Stimulated activated CD8-positive, alpha-beta memory T cell treated with anti-CD3 and anti-CD28 coated beads, Interleukin-2, amount 100 ng/mL, for 48 hours (primary cell): ENCODE results near the gene UBE2D4.
"Not testable (repeated sequence)": the region's sequence is repeated elsewhere in the genome, so short reads cannot be mapped to it uniquely, and the experiment has no call there.

Experiments used
- DNase-seq, 2 donors: peaks; one replicate each; pipeline ENCODE4 v3.0.0-alpha.2; 2020; ENCODE audit warnings: low read depth in 2 of 2

The UBE2D4 gene

DNA sequence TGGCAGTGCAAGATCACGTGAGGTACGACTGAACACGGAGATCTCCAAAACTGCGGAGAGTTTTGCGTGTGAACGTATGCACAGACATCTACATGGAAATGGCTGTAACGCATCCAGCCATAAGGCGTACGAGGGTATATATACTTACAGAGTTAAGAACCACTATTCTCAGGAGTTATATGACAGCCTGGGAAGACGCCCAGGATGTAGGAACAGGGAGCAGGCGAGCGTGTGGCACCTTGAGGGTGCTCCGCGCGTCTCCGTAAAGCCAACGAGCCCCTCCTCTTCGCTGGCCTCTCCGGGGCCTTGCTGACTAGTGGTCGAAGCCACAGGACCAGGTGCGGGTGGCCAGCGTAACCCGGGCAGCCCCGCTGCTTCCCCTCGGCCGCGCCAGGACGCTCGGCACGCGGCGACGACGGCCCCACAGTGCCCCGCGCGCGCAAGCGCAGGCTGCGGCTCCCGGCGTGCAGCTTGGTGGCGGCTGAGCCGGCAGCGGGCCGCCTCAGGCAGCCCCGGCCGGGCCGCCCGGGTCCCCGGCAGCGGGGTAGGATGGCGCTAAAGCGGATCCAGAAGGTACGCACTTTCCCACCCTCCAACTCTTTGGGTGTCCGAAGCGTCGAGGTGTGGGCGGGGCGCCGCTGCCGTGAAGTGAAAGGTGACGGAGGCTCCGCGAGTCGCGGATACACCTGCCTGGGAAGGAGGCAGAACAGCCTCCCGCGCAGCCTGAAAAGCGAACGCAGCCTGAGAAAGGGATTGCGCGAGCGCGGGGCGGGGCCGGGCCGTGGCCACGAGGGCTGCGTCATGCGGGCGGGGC, at the start of gene UBE2D4:
UBE2D4 (plus strand) TSS at position 453 of the 814 bp plus-strand sequence; CDS start at position 550, 97 bp downstream.
- peak; percentile 75 to 86 for DNase-seq

- no peak for DNase-seq
These were observed 49.1 kb upstream of the UBE2D4 start for GRCh38 chr7:43876976-43877745.

DNA sequence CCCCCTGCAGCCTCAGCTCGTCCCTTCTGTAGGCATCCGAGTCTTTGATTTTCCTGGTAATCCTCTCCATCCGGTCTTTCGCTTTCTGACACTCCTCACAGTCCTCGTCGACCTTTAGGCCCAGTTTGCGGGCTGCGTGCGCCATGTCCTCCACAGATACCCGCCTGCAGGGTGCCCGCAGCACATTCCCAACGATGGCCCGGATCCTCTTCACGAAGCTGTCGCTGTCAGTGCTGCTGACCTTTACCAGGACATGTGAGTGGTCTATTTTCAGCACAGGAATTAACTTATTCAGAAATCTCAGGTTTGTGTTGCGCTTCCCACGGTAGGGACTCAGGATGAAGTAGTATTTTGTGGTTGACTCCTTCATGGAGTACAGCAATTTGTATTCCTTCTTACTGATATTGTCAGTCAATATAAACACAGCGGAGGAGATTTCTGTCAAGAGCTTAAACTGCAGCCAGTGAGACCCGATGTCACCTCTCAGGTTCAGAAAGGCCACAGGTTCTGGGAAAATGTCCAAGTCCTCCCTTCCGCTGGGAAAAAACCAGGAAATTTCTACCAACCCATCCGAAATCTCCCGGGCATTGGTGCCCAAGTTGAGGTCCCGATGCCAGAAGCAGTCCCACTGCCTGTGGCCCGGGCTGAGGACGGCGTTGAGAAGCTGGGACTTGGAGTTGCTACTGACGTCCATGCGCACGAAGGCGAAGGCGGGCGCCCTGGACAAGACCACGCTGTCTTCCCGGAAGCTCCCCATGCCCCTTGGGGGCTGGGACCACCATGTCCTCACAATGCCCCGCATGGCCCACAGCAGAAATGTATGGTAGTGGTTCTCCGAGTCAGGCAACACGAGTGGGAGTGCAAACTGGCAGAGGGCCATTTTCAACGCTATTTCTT, 48.0 kb upstream of the UBE2D4 start:
- DNase-seq, result no peak

DNA sequence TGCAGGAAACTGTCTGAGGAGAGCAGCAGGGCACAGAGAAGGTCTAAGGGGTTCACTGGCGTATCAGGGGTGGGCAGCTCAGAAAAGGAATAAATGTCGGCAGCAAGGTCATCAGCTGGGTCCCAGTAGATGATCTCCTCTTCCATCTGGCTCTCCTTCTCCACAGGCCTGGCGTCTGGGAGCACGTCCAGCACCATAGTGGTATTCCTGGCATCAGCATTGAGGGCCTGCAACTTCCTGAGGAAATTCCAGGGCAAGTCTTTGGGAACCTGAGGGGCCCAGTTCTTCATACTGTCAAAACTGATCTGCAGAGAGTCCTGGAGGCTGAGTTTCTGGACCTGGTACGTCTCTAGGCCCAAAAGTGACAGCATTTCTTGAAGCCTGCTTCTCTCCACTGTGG, 47.4 kb upstream of the UBE2D4 start:
- DNase-seq, result no peak

DNA sequence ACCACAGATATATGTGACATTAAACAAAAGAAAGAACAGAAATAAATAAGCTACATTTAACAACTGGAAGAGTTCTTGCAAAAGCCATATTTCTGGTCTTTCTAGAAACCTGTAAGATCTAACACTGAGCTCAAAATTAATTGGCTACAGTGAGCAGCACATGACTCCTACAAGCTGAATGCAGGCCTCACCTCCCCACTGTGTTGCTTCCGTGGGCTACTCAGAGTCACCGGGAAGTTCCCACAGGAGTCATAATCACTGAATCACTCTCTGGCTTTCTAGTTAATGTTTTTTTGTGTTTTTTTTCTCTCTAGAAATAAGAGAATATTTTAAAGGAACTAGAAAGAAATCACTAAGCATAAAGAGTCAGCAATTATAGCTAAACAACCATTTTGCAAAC, 46.8 kb upstream of the UBE2D4 start:
- DNase-seq, result no peak

DNA sequence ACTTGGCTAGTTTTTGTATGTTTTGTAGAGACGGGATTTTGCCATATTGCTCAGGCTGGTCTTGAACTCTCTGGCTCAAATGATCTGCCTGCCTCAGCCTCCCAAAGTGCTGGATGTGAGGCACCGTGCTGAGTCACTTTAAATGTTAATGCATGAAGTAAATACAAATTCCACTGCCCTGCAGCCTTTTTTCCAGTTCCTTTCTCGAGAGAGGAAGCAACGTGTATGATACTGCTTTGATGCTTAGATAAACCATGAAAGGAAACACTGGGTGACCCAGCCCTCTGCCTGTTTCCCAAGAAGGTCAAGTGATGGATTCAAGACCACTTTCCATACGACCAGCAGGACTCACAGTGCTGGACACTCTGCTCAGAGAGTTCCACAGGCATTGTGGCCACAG, 45.6 kb upstream of the UBE2D4 start:
- DNase-seq, result no peak

GRCh38 chr7:43884209-43884608, 42.0 kb upstream of the UBE2D4 start:
- no peak for DNase-seq

DNA sequence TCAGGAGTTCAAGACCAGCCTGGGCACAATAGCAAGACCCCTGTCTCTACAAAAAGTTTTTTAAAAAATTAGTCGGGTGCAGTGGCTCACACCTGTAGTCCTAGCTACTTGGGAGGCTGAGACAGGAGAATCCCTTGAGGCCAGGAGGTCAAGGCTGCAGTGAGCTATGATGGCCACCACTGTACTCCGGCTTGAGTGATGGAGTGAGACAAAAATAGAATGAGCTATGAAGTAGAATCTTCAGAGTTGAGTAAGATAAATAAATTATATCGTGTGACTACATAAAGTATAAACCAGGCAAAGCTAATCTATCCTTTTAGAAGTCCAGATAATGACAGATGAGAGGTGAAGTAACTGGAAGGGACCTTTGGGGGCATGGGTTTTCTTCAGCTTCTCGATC, 41.6 kb upstream of the UBE2D4 start:
- no peak for DNase-seq

- DNase-seq, result no peak
These were observed 37.0 kb upstream of the UBE2D4 start for GRCh38 chr7:43888993-43889945.

DNA sequence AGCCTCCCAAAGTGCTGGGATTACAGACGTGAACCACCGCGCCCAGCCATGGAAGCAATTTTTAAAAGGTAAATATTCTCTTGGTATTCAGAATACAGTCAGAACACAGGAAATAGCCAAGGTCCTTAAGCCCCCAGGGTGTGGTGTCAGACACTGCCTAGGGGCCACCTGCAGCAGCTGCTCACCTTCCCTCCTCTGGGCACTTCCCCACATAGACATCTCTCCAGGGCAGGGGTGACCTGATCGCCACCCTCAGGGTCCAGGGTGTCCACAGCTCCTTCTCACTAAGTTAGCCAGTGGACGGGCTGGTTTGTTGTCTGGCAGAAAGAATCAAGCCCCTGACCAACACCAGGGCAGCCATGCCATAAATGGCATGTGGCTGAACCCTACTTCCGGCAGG, 35.8 kb upstream of the UBE2D4 start:
- no peak for DNase-seq

GRCh38 chr7:43891069-43891955, 34.9 kb upstream of the UBE2D4 start:
- DNase-seq, result no peak

DNA sequence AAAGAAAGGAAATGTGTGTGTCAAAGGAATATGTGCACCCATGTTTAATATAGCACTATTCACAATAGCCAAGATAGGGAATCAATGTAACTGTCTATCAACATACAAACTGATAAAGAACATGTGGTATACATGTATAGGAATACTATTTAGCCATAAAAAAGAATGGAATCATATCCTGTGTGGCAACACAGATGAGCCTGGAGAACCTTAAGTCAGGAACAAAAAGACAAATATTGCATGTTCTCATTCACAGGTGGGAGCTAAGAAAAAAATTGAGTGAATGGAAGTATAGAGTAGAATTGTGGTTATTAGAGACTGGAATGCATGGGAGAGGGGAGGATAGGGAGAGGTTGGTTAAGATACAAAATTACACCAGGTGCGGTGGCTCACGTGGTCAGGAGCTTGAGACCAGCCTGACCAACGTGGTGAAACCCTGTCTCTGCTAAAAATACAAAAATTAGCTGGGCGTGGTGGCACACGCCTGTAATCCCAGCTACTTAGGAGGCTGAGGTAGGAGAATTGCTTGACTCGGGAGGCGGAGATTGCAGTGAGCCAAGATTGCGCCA, 30.3 kb upstream of the UBE2D4 start:
- no peak for DNase-seq

DNA sequence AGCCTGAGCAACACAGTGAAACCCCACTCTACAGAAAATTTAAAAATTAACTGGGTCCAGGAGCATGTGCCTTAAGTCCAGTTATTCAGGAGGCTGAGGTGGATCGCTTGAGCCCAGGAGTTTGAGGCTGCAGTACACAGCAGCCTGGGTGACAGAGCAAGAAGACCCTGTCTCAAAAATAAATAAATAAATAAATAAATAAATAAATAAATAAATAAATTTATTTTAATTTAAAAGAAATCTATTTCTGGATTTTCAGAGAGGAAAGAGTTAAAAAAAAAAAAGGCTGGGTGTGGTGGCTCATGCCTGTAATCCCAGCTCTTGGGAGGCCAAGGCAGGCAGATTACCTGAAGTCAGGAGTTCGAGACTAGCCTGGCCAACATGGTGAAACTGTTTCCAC, 27.7 kb upstream of the UBE2D4 start:
- DNase-seq, result not testable (repeated sequence)

- DNase-seq, result no peak
These were observed 23.6 kb upstream of the UBE2D4 start for GRCh38 chr7:43902542-43903054.

GRCh38 chr7:43904533-43905208, 21.6 kb upstream of the UBE2D4 start:
- no peak for DNase-seq

DNA sequence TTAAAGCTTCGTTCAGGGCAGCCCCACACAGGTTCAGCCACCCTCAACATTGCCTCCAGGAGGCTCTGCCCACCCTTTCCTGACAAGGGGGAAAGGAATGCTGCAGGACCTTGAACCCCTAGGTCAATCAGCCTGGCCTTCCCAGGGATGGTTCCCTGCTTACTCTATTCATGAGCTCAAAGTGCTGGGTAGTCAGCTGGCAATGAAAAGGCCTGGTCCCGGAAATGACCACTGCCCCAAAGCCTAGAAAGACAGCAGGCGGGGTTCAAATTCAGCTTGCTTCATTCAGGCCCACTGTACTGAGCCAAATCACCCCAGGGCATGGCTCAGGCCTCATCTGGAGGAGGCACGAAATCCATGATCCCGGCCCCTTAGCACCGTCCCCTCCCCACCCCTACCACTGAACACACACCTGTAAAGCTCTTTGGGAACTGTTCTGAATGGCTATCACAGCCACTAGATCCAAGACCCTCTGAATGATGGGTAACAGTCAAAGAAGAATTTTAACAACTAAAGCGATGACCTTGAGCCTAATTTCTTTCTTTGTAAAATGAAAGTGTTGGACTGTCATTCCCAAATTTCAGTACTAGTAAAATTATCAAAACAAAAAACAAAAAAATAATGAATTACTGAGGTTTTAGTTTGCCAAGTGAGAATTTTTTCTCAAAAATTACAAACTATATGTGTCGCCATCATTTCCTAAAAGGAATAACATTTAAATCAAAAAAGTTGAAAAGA, 20.9 kb upstream of the UBE2D4 start:
- DNase-seq, result no peak

- DNase-seq, result peak in 1 of 2 donors; percentile 7
These were observed 20.3 kb upstream of the UBE2D4 start for GRCh38 chr7:43905956-43906330.
